ENCODE data around the gene MBTPS1.

DNA sequence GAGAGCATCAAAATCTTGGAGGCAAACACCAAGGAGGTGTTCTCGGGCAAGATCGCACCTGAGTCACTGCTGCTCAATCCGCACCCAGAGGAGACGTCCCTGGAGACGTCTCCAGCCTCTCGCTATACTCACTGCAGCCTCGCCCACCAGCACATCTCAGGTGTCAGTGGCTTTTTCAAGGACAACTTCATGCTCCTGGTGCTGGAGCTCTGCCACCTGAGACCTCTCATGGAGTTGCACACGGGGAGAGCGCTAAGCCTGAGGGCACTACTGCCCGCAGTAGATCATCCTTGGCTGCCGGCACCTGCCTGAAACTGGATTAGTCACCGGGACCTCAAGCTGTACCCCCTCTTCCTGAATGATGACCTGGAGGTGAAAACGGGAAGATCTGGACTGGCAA is 2.6 kb upstream of the MBTPS1 start:
- TF ChIP-seq ZFP3 (CRISPR knock-in tag; IDR thresholded peaks at IDR 0.05): no peak
- TF ChIP-seq PPARA (CRISPR knock-in tag; IDR thresholded peaks at IDR 0.05; ENCODE audit: borderline replicate concordance): no peak
- TF ChIP-seq CSDC2 (CRISPR knock-in tag; IDR thresholded peaks at IDR 0.05): no peak
- no peak for TF ChIP-seq OSR1 (CRISPR knock-in tag; IDR thresholded peaks at IDR 0.05)
- TF ChIP-seq, protein P1, sequence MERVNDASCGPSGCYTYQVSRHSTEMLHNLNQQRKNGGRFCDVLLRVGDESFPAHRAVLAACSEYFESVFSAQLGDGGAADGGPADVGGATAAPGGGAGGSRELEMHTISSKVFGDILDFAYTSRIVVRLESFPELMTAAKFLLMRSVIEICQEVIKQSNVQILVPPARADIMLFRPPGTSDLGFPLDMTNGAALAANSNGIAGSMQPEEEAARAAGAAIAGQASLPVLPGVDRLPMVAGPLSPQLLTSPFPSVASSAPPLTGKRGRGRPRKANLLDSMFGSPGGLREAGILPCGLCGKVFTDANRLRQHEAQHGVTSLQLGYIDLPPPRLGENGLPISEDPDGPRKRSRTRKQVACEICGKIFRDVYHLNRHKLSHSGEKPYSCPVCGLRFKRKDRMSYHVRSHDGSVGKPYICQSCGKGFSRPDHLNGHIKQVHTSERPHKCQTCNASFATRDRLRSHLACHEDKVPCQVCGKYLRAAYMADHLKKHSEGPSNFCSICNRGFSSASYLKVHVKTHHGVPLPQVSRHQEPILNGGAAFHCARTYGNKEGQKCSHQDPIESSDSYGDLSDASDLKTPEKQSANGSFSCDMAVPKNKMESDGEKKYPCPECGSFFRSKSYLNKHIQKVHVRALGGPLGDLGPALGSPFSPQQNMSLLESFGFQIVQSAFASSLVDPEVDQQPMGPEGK (CRISPR knock-in tag; IDR thresholded peaks at IDR 0.05; ENCODE audit: borderline replicate concordance): no peak
- no peak for TF ChIP-seq ISL1 (CRISPR knock-in tag; IDR thresholded peaks at IDR 0.05)
- TF ChIP-seq, protein P2, sequence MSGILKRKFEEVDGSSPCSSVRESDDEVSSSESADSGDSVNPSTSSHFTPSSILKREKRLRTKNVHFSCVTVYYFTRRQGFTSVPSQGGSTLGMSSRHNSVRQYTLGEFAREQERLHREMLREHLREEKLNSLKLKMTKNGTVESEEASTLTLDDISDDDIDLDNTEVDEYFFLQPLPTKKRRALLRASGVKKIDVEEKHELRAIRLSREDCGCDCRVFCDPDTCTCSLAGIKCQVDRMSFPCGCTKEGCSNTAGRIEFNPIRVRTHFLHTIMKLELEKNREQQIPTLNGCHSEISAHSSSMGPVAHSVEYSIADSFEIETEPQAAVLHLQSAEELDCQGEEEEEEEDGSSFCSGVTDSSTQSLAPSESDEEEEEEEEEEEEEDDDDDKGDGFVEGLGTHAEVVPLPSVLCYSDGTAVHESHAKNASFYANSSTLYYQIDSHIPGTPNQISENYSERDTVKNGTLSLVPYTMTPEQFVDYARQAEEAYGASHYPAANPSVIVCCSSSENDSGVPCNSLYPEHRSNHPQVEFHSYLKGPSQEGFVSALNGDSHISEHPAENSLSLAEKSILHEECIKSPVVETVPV (CRISPR knock-in tag; IDR thresholded peaks at IDR 0.05): no peak
- TF ChIP-seq ARNTL (CRISPR knock-in tag; IDR thresholded peaks at IDR 0.05; ENCODE audit: borderline replicate concordance, low read depth): no peak
- TF ChIP-seq TCF4 (CRISPR knock-in tag; IDR thresholded peaks at IDR 0.05; ENCODE audit: borderline replicate concordance): no peak
- TF ChIP-seq RARB (CRISPR knock-in tag; IDR thresholded peaks at IDR 0.05): no peak
